GM13976 (cell line): ENCODE measurements around the gene DSG4.

Source experiments
- DNase-seq: peaks from one replicate; pipeline ENCODE4 v3.0.0; 2012; ENCODE audit warnings: low spot score
- in situ Hi-C: fragments of 300-500 bp; cut with MboI; formaldehyde crosslinking; loops from one replicate; pipeline ENCODE4 v1.12.0; 2022; ENCODE audit warnings: low sequenced_read_pairs, mixed read lengths, inconsistent platforms; ENCODE audit not compliant: unreplicated experiment
- TF ChIP-seq, protein P1 (sequence below): IDR thresholded peaks from 2 replicates; pipeline ENCODE4 v1.5.1; 2012; ENCODE audit warnings: borderline replicate concordance, mild to moderate bottlenecking; ENCODE audit not compliant: insufficient read depth; ENCODE audit errors: extremely low read depth, missing control alignments, control extremely low read depth

DSG4 gene

DNA sequence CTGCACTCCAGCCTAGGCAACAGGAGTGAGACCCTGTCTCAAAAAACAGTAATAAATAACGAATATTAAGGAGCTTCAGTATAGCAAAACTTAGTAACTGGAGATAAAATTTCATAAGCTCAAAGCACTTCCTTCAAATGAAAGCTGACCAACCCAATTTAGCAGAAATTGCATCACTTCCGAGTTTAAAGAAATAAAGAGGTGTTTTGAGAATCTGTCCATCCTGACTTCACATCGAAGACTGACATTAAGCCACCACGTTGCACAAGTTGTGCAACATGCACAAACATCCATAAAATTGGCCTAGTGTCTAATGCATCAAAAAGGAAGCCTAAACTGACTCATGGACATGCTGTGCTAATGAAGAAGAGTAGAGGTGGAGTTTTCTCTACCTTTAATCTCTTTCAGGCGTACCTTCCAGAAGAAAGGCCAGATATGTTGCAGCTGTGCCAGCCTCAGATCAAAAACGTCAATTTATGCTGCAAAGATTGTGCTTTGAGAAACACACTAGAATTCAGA, 63.3 kb downstream of the DSG4 start:
- TF ChIP-seq, protein P1, sequence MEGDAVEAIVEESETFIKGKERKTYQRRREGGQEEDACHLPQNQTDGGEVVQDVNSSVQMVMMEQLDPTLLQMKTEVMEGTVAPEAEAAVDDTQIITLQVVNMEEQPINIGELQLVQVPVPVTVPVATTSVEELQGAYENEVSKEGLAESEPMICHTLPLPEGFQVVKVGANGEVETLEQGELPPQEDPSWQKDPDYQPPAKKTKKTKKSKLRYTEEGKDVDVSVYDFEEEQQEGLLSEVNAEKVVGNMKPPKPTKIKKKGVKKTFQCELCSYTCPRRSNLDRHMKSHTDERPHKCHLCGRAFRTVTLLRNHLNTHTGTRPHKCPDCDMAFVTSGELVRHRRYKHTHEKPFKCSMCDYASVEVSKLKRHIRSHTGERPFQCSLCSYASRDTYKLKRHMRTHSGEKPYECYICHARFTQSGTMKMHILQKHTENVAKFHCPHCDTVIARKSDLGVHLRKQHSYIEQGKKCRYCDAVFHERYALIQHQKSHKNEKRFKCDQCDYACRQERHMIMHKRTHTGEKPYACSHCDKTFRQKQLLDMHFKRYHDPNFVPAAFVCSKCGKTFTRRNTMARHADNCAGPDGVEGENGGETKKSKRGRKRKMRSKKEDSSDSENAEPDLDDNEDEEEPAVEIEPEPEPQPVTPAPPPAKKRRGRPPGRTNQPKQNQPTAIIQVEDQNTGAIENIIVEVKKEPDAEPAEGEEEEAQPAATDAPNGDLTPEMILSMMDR, result no peak
- in situ Hi-C loops, result no loop called here
- DNase-seq, result no peak

DNA sequence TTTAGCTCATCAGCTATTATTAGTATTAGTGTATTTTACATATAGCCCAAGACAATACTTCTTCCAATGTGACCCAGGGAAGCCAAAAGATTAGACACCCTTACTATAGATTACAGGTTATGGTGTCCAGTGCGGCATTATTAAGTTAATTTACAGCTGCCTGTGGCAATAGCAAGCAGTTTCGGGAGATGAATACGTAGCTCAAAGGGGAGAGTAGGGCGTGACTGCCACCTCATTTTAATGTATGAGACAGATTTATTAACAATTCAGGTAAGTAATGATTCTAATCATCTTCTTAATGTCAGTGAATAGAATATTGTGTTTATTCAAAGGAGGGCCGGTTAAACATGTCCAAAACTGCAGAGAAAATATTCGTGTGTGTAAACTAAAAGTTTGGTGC, 64.2 kb downstream of the DSG4 start:
- in situ Hi-C loops, result no loop called here
- TF ChIP-seq, protein P1, result no peak
- no peak for DNase-seq

DNA sequence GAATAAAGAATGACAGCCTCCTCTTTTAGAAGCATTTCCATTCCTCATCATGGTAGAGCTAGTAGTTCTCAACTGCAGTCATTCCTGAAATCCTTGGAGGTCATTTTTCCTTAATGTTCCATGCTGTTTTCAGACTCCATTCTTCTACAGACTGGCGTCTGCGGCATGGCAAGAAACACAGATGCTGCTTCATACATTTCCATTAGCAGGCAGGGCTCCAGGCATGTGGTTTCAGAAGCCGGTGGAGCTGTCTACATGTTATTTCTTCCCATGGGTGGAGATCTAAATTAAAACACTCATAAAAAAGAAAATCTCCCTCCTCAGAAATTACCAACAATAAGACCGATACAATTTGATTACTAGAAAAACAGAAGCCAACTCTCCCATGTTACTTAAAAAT, 64.9 kb downstream of the DSG4 start:
- in situ Hi-C loops, result no loop called here
- DNase-seq, result no peak
- TF ChIP-seq, protein P1, result no peak

DNA sequence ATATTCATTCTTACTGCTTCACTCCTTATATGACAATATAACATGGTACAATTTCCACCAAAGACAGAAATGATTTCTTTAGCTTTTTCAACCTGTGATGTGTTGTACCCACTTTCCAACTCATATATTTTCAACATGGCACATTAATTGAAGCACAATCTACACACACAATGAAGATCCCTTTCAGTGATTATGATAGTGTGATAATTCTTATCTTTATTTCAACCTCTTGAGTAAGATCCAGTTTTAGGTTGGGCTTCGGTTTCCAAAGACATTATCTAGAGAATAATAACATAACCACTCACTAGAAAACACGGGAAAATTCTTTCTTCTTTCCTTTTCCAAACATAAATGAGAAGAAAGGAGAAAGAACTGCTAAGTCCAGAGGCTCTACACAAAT, 67.6 kb downstream of the DSG4 start:
- no peak for DNase-seq
- TF ChIP-seq, protein P1, result no peak
- in situ Hi-C loops, result no loop called here

DNA sequence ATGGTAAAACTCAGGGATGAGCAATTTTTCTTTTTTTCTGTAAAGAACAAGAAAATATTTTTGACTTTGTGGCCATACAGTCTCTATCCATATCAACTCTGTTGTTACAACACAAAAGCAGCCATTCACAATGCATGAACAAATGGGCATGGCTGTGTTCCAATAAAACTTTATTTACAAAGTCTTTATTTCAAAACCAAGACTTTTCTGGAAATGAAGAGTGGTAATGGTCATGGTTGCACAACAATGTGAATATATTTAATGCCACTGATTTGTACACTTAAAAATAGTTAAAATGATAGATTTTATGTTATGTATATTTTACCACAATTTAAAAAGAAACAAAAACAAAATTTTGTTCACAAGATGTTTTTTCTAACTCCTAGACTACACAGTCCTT, 69.3 kb downstream of the DSG4 start:
- in situ Hi-C loops, result no loop called here
- TF ChIP-seq, protein P1, result no peak
- DNase-seq, result no peak

DNA sequence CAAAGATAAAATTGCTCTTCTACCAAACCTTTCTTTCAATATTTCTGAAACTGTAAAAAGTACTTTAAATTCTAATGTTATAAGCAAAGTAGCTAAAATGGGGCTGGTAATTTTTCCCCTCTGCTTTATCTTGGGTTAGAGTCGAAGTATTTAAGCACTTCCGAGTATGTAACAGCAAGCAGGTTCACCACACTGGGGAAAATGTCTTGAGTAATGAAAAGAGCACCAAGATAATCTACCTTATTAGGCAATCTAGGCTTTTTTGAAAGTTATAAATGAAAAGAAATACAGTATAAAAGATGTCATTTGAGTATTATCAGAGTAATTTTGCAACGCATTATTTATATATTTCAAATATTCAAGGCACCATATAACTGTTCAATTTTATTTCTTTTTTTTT, 70.3 kb downstream of the DSG4 start:
- in situ Hi-C loops, result no loop called here

More for the DNA sequence above, 70.3 kb downstream of the DSG4 start:
- no peak for DNase-seq
- TF ChIP-seq, protein P1, result no peak
